Urinary bladder (tissue), 4 donors: ENCODE results near the gene PRR14L. TPM values are rescaled to one million over a fixed set of nuclear protein-coding genes. Genes with fewer than 3 reads are reported as not detected.
"Not testable (repeated sequence)": the region's sequence is repeated elsewhere in the genome, so short reads cannot be mapped to it uniquely, and the experiment has no call there.

ENCODE experiments used
- DNase-seq: peaks from one replicate; pipeline ENCODE4 v3.0.0-alpha.2; 2015; ENCODE audit errors: extremely low spot score
- H3K27ac ChIP-seq: one replicate; pipeline ENCODE4 v1.5.1; 2013; ENCODE audit warnings: low read depth, mild to moderate bottlenecking, moderate library complexity
- H3K36me3 ChIP-seq: one replicate; pipeline ENCODE4 v1.6.1; 2013; ENCODE audit warnings: mild to moderate bottlenecking, moderate library complexity; ENCODE audit not compliant: insufficient read depth
- H3K4me1 ChIP-seq: one replicate; pipeline ENCODE4 v1.6.1; 2013; ENCODE audit warnings: mild to moderate bottlenecking, moderate library complexity; ENCODE audit not compliant: insufficient read depth
- H3K4me3 ChIP-seq: one replicate; pipeline ENCODE4 v1.5.1; 2013; ENCODE audit warnings: low read depth, low read length
- WGBS: extraction: QIAGEN DNeasy Blood & Tissue Kit; methylation state at CpG from one replicate; pipeline ENCODE4 v1.1.7; 2013; 5-methylcytosine and 5-hydroxymethylcytosine counted together
- polyA plus RNA-seq: library from polyadenylated mRNA; stranded (reverse); fragments of 200-250 nt; gene quantifications from one replicate; pipeline ENCODE4 v1.2.3, GENCODE V29; 2013
- total RNA-seq: library from RNA; depleted of rRNA; stranded (reverse); fragments of >200 nt; gene quantifications from one replicate; pipeline ENCODE4 v1.2.3, GENCODE V29; 2014
- donor health status: healthy with polysubstance abuse.
- donor health status: healthy.

The PRR14L gene
- total and polyA plus RNA-seq, 2 donors: 8.4 to 24.3 TPM

DNA sequence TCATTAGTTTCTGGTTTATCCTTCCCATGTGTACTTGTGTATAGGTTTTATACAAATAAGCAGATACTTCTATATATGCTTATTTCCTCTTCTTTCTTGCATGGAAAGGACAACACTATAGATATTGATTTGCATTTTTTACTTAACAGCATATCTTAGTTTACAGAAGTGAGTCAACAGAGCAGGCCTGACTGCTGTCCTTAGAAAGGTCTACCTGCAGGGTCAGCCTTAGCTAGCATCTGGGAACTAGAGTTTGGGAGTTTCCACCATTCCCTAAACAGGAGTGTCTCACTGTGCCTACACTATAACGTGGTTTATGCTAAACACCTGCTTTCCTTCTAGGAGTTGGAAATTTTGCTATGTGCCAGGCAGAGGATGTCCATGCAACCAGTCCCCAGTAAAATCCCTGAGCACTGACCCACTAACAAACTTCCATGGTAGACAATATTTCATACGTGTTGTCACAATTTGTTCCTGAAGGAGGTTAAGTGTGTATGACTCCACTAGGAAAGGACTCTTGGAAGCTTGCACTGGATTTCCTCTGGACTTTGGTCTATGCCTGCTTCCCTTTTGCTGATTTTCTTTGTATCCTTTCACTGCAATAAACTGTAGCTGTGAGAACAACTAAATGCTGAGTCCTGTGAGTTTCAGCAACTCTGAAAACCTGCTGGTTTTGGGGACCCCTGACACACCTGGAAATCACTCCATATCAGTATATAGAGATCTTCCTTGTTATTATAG is 17.7 kb downstream of the PRR14L start:
- 76% methylated on average over 2 of the region's 2 CpGs for WGBS
- no peaks in the 10 kb centered on the region for H3K36me3 ChIP-seq

GRCh38 chr22:31730344-31730711 is 19.6 kb downstream of the PRR14L start:
- Histone ChIP-seq H3K27ac (no peak overlapping the region), H3K4me1 (no peaks in the 10 kb centered on the region), H3K4me3 (no peak overlapping the region), H3K36me3 (no peaks in the 10 kb centered on the region)
- 83% methylated on average over 8 of the region's 8 CpGs for WGBS
- no peak for DNase-seq

More for the DNA sequence above, 17.7 kb downstream of the PRR14L start:
- no peak for DNase-seq
- no peak overlapping the region for H3K4me3 ChIP-seq
- H3K4me1 ChIP-seq: no peaks in the 10 kb centered on the region
- no peak overlapping the region for H3K27ac ChIP-seq

DNA sequence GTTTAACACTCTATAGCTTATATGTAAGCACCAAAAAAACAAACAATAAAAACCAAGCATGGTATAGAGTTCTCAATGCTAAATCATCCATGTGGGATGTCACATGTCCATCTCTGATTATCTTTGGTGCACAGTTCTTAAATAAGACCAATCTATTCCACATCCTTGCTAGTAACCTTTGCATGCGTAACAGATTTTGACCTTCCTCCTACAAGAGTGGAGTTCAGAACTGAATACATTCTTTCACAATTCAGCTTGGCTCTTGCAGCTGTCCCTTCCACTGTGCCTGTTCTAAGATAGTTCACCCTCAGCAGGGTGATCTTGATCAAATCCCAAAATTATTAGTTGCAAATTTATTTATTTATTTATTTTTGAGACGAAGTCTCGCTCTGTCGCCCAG is 21.1 kb downstream of the PRR14L start:
- 98% methylated on average over 4 of the region's 4 CpGs for WGBS
- DNase-seq: no peak
- no peak overlapping the region for H3K4me3 ChIP-seq
- no peaks in the 10 kb centered on the region for H3K4me1 ChIP-seq
- no peaks in the 10 kb centered on the region for H3K36me3 ChIP-seq
- no peak overlapping the region for H3K27ac ChIP-seq

DNA sequence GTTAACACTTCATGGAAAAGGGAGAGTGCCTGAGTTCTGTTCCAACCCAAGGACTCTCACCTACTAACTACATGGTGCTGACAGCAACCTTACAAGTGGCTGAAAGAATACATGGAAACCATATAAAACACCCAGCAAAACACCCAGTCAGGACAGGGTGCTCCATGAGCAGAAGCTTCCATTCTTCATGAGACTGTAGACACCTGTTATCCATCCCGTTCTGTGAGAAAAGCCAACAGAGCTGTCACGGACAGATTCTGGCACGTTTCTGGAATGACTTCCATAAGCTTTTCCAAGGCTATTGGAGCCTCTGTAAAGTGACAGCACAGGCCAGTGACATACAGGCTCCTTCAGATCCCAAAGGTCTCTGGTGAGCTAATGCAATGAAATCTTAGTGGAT is 23.2 kb downstream of the PRR14L start:
- Histone ChIP-seq H3K36me3 (no peaks in the 10 kb centered on the region), H3K4me3 (no peak overlapping the region), H3K4me1 (no peaks in the 10 kb centered on the region), H3K27ac (no peak overlapping the region)
- no peak for DNase-seq
- WGBS: 46% methylated on average over 3 of the region's 3 CpGs

GRCh38 chr22:31723723-31724122 is 26.2 kb downstream of the PRR14L start:
- WGBS: 88% methylated on average over 5 of the region's 5 CpGs
- no peak overlapping the region for H3K4me3 ChIP-seq
- no peak overlapping the region for H3K27ac ChIP-seq
- no peaks in the 10 kb centered on the region for H3K4me1 ChIP-seq
- no peak for DNase-seq
- H3K36me3 ChIP-seq: no peaks in the 10 kb centered on the region

- peaks cover 2% of the 10 kb centered on the region for H3K36me3 ChIP-seq
- WGBS: 94% methylated on average over 7 of the region's 7 CpGs
- no peak overlapping the region for H3K27ac ChIP-seq
- H3K4me3 ChIP-seq: no peak overlapping the region
- H3K4me1 ChIP-seq: no peaks in the 10 kb centered on the region
- DNase-seq: no peak
These were observed 30.0 kb downstream of the PRR14L start for GRCh38 chr22:31719850-31720471.

DNA sequence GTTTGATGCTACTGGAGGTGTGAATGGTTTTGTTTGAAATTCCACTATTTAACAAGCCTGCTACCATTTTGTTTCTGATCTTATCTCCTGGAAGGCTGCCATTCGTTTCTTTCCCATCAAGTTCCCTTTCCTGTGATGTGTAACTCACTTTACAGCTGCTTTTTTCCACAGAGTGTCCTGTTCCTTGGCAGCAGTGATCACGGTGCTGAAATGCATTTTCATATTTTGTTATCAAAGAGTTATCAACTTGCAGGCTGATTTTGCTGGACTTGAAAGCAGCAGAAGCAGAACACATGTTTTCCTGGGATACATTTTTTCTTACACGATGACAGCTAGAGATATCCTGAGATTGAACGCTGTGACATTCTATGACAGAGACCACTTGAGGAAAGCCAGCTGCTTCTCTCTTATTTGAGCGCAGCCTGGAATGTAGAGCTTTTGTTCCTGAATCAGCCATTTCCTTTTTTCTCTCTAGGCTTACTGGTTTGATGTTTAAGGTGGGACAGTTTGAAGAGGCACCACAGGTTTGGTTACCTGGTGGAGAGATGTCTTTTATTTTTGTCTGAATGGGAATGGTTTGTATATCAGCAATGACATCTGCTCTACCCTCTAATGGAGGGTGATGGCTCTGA is 34.7 kb downstream of the PRR14L start:
- no peak for DNase-seq
- WGBS: 59% methylated on average over 5 of the region's 5 CpGs
- Histone ChIP-seq H3K36me3 (peaks cover 3% of the 10 kb centered on the region), H3K27ac (no peak overlapping the region), H3K4me1 (no peaks in the 10 kb centered on the region), H3K4me3 (no peak overlapping the region)

- H3K27ac ChIP-seq, DNase-seq, H3K36me3 ChIP-seq, H3K4me1 ChIP-seq, H3K4me3 ChIP-seq: not testable (repeated sequence)
- WGBS: 96% methylated on average over 12 of the region's 12 CpGs
These were observed 38.7 kb downstream of the PRR14L start for GRCh38 chr22:31711226-31711625.

- H3K36me3 ChIP-seq: peaks cover 3% of the 10 kb centered on the region
- DNase-seq: no peak
- H3K4me3 ChIP-seq: no peak overlapping the region
- H3K27ac ChIP-seq: no peak overlapping the region
- H3K4me1 ChIP-seq: no peaks in the 10 kb centered on the region
- 93% methylated on average over 8 of the region's 8 CpGs for WGBS
These were observed 42.4 kb downstream of the PRR14L start for GRCh38 chr22:31707519-31707918.

GRCh38 chr22:31695423-31695822 is 54.5 kb downstream of the PRR14L start:
- DNase-seq: no peak
- 90% methylated on average over 4 of the region's 4 CpGs for WGBS
- Histone ChIP-seq H3K27ac (no peak overlapping the region), H3K4me3 (no peak overlapping the region), H3K4me1 (no peaks in the 10 kb centered on the region), H3K36me3 (peaks cover 7% of the 10 kb centered on the region)

- DNase-seq, H3K36me3 ChIP-seq, H3K4me1 ChIP-seq, H3K27ac ChIP-seq, H3K4me3 ChIP-seq: not testable (repeated sequence)
- 97% methylated on average over 11 of the region's 11 CpGs for WGBS
These were observed 55.9 kb downstream of the PRR14L start for GRCh38 chr22:31694046-31694445.

DNA sequence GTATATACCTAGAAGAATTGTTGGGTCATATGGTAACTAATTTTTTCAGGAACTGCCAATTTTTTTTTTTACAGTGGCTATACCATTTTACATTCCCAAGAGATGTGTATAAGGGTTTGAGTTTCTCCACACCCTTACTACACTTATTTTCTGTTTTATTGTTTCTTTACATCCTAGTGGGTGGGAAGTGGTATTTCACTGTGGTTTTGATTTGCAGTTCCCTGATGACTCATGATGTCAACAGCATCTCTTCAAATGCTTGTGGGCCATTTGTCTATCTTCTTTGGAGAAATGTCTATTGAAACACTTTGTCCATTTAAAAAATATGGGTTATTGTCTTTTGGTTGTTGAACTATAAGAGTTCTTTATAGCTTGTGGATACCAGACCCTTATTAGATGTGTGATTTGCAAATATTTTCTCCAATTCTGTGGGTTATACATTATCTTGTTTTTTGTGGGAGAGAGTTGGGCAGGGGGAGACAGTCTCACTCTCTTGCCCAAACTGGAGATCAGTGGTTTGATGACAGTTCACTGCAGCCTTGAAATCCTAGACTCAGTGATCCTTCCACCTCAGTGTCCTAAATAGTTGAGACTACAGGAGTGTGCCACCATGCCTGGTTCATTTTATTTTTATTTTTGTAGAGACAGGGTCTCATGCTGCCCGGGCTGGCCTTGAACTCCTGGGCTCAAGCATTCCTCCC is 57.6 kb downstream of the PRR14L start:
- no peak overlapping the region for H3K27ac ChIP-seq
- H3K4me3 ChIP-seq: no peak overlapping the region
- 96% methylated on average over 1 of the region's 1 CpG for WGBS
- peaks cover 5% of the 10 kb centered on the region for H3K36me3 ChIP-seq
- H3K4me1 ChIP-seq: no peaks in the 10 kb centered on the region
- no peak for DNase-seq

DNA sequence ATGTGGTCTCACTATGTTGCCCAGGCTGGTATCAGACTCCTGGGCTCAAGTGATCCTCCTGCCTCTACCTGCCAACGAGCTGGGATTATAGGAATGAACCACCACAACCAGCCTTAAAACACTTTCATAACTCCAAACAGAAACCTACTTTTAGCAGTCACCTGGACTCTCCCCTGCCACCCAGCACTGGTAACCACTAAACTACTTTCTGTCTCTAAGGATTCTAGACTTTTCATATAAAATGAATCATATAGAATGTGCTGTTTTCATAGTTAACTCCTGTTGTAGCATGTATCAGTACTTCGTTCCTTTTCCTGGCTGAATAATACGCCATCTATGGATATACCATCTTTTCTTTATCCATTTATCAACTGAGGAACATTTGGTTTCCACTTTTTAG is 58.5 kb downstream of the PRR14L start:
- no peaks in the 10 kb centered on the region for H3K4me1 ChIP-seq
- H3K27ac ChIP-seq: no peak overlapping the region
- 94% methylated on average over 3 of the region's 3 CpGs for WGBS
- peaks cover 3% of the 10 kb centered on the region for H3K36me3 ChIP-seq
- DNase-seq: no peak
- H3K4me3 ChIP-seq: no peak overlapping the region
